AG10803 (cell line): ENCODE results near the gene HMGA1.

Source experiments
- DNase-seq: peaks from one replicate; pipeline ENCODE4 v3.0.0; 2010; ENCODE audit warnings: low read depth
- H3K4me3 ChIP-seq: 2 replicates; pipeline ENCODE4 v1.5.1; 2011; ENCODE audit warnings: mild to moderate bottlenecking, low read length, control low read depth
- CTCF ChIP-seq: conservative IDR thresholded peaks from 2 replicates; pipeline ENCODE4 v1.5.1; 2011; ENCODE audit warnings: mild to moderate bottlenecking, low read length, control low read depth, inconsistent platforms

Gene HMGA1

GRCh38 chr6:34274129-34274528 is 37.5 kb downstream of the HMGA1 start:
- no peak for DNase-seq
- H3K4me3 ChIP-seq: no peak overlapping the region
- TF ChIP-seq CTCF: no peak

- DNase-seq: no peak
- TF ChIP-seq CTCF: no peak
- no peak overlapping the region for H3K4me3 ChIP-seq
Measured at GRCh38 chr6:34275128-34275804, 38.6 kb downstream of the HMGA1 start.

- H3K4me3 ChIP-seq: no peak overlapping the region
- TF ChIP-seq CTCF: no peak
- no peak for DNase-seq
Measured at GRCh38 chr6:34276191-34276590, 39.5 kb downstream of the HMGA1 start.

GRCh38 chr6:34276881-34277762 is 40.4 kb downstream of the HMGA1 start:
- TF ChIP-seq CTCF: no peak
- H3K4me3 ChIP-seq: no peak overlapping the region
- DNase-seq: no peak

- no peak for DNase-seq
- H3K4me3 ChIP-seq: no peak overlapping the region
- no peak for TF ChIP-seq CTCF
Measured at GRCh38 chr6:34277763-34278112, 41.1 kb downstream of the HMGA1 start.

GRCh38 chr6:34278833-34279232 is 42.2 kb downstream of the HMGA1 start:
- no peak overlapping the region for H3K4me3 ChIP-seq
- DNase-seq: no peak
- TF ChIP-seq CTCF: no peak

- no peak for TF ChIP-seq CTCF
- DNase-seq: no peak
- no peak overlapping the region for H3K4me3 ChIP-seq
Measured at GRCh38 chr6:34280216-34280615, 43.5 kb downstream of the HMGA1 start.
